ENCODE results near the gene LEFTY2.

GRCh38 chr1:225908773-225909172 is 32.2 kb downstream of the LEFTY2 start:
- TF ChIP-seq CTCF (IDR thresholded peaks at IDR 0.05; ENCODE audit: low read depth, low read length, missing input control) (no peak), SP1 (IDR thresholded peaks at IDR 0.05) (no peak), MAX (IDR thresholded peaks at IDR 0.05) (no peak), GABPA (IDR thresholded peaks at IDR 0.05 in 1 of 2, conservative IDR thresholded peaks at IDR 0.05 in 1 of 2) (no peak), RAD21 (IDR thresholded peaks at IDR 0.05) (no peak), ZBTB33 (IDR thresholded peaks at IDR 0.05) (no peak), YY1 (IDR thresholded peaks at IDR 0.05) (no peak), NR2F2 (IDR thresholded peaks at IDR 0.05) (no peak), ATF3 (IDR thresholded peaks at IDR 0.05) (no peak), TAF1 (conservative IDR thresholded peaks at IDR 0.05) (no peak), JUND (IDR thresholded peaks at IDR 0.05) (no peak)
